NT2/D1 (cell line): ENCODE measurements around the gene AK9.

Experiments
- DNase-seq: peaks from one replicate; pipeline ENCODE4 v3.0.0-alpha.2; 2011; ENCODE audit warnings: low read depth, low spot score
- H3K27me3 ChIP-seq: 2 replicates; pipeline ENCODE4 v1.6.0; 2011; ENCODE audit warnings: mild to moderate bottlenecking; ENCODE audit not compliant: insufficient read length, insufficient read depth
- H3K36me3 ChIP-seq: 2 replicates; pipeline ENCODE4 v1.6.1; 2011; ENCODE audit warnings: mild to moderate bottlenecking, low read length, mixed read lengths; ENCODE audit not compliant: insufficient read depth, insufficient read length
- H3K4me1 ChIP-seq: 2 replicates; pipeline ENCODE4 v1.5.1; 2011; ENCODE audit not compliant: insufficient read depth, insufficient read length
- H3K4me3 ChIP-seq: 2 replicates; pipeline ENCODE4 v1.5.1; 2011; ENCODE audit warnings: low read depth; ENCODE audit not compliant: insufficient read length
- H3K9ac ChIP-seq: 2 replicates; pipeline ENCODE4 v1.6.0; 2011; ENCODE audit warnings: low read depth; ENCODE audit not compliant: insufficient read length
- H3K9me3 ChIP-seq: 2 replicates; pipeline ENCODE4 v1.5.1; 2011; ENCODE audit warnings: mild to moderate bottlenecking, low read length; ENCODE audit not compliant: insufficient read depth
- SUZ12 ChIP-seq: IDR thresholded peaks from 2 replicates; pipeline ENCODE4 v1.6.1; 2011; ENCODE audit not compliant: insufficient read length, insufficient read depth; ENCODE audit errors: extremely low read depth
- YY1 ChIP-seq: IDR thresholded peaks from 2 replicates; pipeline ENCODE4 v1.6.1; 2011; ENCODE audit not compliant: insufficient read length, insufficient read depth
- ZNF274 ChIP-seq: IDR thresholded peaks from 2 replicates; pipeline ENCODE4 v1.6.1; 2011; ENCODE audit warnings: mild to moderate bottlenecking, low read depth, low read length

Gene AK9

GRCh38 chr6:109453156-109453555 lies 237.8 kb downstream of the AK9 start:
- Histone ChIP-seq H3K4me1 (peaks cover 14% of the 10 kb centered on the region), H3K9me3 (no peaks in the 10 kb centered on the region), H3K36me3 (peaks cover 52% of the 10 kb centered on the region), H3K9ac (no peak overlapping the region), H3K27me3 (no peaks in the 10 kb centered on the region), H3K4me3 (no peak overlapping the region)
- no peak for DNase-seq
- TF ChIP-seq YY1 = no peak
- TF ChIP-seq ZNF274 = no peak
- no peak for TF ChIP-seq SUZ12

GRCh38 chr6:109452181-109452580 lies 238.8 kb downstream of the AK9 start:
- H3K4me3 ChIP-seq = no peak overlapping the region
- H3K9ac ChIP-seq = no peak overlapping the region
- H3K9me3 ChIP-seq = no peaks in the 10 kb centered on the region
- H3K4me1 ChIP-seq = peaks cover 13% of the 10 kb centered on the region
- H3K36me3 ChIP-seq = peaks cover 59% of the 10 kb centered on the region
- DNase-seq = no peak
- TF ChIP-seq ZNF274 (no peak), YY1 (no peak), SUZ12 (no peak)
- H3K27me3 ChIP-seq = no peaks in the 10 kb centered on the region

GRCh38 chr6:109451376-109451775 lies 239.6 kb downstream of the AK9 start:
- peaks cover 67% of the 10 kb centered on the region for H3K36me3 ChIP-seq
- H3K27me3 ChIP-seq = no peaks in the 10 kb centered on the region
- no peak for DNase-seq
- H3K9ac ChIP-seq = no peak overlapping the region
- H3K4me1 ChIP-seq = peaks cover 12% of the 10 kb centered on the region
- H3K9me3 ChIP-seq = no peaks in the 10 kb centered on the region
- TF ChIP-seq YY1 (no peak), SUZ12 (no peak), ZNF274 (no peak)
- H3K4me3 ChIP-seq = no peak overlapping the region

DNA sequence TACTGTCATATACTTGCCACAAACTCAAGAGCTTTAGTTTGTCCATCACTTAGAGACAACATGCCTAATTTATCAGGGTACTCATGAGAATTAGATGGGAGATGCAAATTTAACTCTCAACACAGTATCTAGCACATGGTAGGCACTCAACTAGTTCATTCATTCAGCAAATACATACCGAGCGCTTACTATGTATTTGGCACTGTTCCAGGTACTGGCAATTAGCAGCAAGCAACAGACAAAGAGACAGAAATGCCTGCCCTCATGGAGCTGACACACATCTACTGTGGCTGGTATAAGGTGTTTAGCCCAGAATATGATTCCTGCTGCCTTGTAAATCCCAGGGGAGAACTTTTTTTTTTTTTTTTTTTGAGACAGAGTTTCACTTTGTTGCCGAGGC lies 240.2 kb downstream of the AK9 start:
- DNase-seq = no peak
- no peaks in the 10 kb centered on the region for H3K9me3 ChIP-seq
- H3K4me3 ChIP-seq = no peak overlapping the region
- TF ChIP-seq YY1 (no peak), SUZ12 (no peak), ZNF274 (no peak)
- H3K27me3 ChIP-seq = no peaks in the 10 kb centered on the region
- H3K9ac ChIP-seq = no peak overlapping the region
- H3K4me1 ChIP-seq = peaks cover 12% of the 10 kb centered on the region
- H3K36me3 ChIP-seq = peaks cover 73% of the 10 kb centered on the region

- H3K9me3 ChIP-seq = no peaks in the 10 kb centered on the region
- H3K4me3 ChIP-seq = no peak overlapping the region
- H3K27me3 ChIP-seq = no peaks in the 10 kb centered on the region
- peaks cover 80% of the 10 kb centered on the region for H3K36me3 ChIP-seq
- no peak overlapping the region for H3K9ac ChIP-seq
- TF ChIP-seq ZNF274 (no peak), YY1 (no peak), SUZ12 (no peak)
- no peak for DNase-seq
- H3K4me1 ChIP-seq = peaks cover 12% of the 10 kb centered on the region
Measured at GRCh38 chr6:109449795-109450673, 241.0 kb downstream of the AK9 start.

DNA sequence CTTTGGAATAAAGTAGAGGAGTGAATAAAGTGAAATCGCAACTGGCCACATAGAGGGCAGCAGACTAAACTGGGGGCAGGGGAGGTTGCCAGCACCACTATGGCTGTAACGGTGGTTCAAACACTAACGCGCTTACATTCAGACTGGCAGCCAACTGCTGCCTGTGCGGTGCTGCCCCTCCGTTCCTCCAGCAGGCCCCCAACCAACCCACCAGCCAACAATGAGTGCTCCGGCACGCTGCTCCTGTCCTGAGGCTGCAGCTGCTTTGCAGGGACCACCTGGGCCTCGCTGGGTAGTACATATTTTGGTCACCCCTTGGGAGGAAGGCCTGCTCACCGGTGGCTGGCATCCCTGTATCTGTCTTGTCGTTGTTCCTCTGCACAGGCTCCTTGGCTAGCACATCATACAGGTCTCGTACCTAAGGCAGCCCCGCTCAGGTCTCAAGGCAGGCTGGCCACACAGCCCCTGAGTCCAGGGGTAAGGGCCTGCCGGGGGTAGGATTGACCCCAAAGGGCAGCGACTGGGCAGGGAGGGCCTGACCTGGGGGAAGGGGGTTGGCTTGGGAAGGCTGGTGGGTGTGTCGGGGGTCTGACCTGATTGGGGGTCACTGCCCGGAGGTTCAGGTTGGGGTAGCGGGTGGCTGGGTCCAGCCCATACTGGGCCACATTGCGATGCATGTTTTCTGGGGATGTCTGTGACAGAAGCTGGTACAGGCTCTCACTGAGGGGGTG lies 241.8 kb downstream of the AK9 start:
- peaks cover 7% of the 10 kb centered on the region for H3K4me1 ChIP-seq
- no peaks in the 10 kb centered on the region for H3K27me3 ChIP-seq
- no peak for TF ChIP-seq YY1
- TF ChIP-seq SUZ12 = no peak
- TF ChIP-seq ZNF274 = no peak
- H3K9me3 ChIP-seq = no peaks in the 10 kb centered on the region
- no peak for DNase-seq
- peaks cover 88% of the 10 kb centered on the region for H3K36me3 ChIP-seq
- no peak overlapping the region for H3K4me3 ChIP-seq
- H3K9ac ChIP-seq = no peak overlapping the region

- DNase-seq = no peak
- H3K9me3 ChIP-seq = no peaks in the 10 kb centered on the region
- H3K36me3 ChIP-seq = peaks cover 90% of the 10 kb centered on the region
- no peak overlapping the region for H3K9ac ChIP-seq
- no peaks in the 10 kb centered on the region for H3K27me3 ChIP-seq
- peaks cover 4% of the 10 kb centered on the region for H3K4me1 ChIP-seq
- no peak for TF ChIP-seq YY1
- TF ChIP-seq ZNF274 = no peak
- no peak for TF ChIP-seq SUZ12
- H3K4me3 ChIP-seq = no peak overlapping the region
Measured at GRCh38 chr6:109448615-109449014, 242.4 kb downstream of the AK9 start.
